ENCODE measurements around the gene VGF.
"Not testable (repeated sequence)": the region's sequence is repeated elsewhere in the genome, so short reads cannot be mapped to it uniquely, and the experiment has no call there.

Gene VGF

GRCh38 chr7:101137651-101138212 lies 27.6 kb downstream of the VGF start:
- peaks cover 25% of the 10 kb centered on the region for H3K4me1 ChIP-seq (ENCODE audit: low read length)
- H3K4me2 ChIP-seq (ENCODE audit: low read length), result peak overlapping the region; percentile 81
- no peaks in the 10 kb centered on the region for H4K20me1 ChIP-seq (ENCODE audit: insufficient read depth, low read length)
- H3K9me3 ChIP-seq (ENCODE audit: insufficient read depth, low read length), result no peaks in the 10 kb centered on the region
- peak overlapping the region; percentile 62; the same call in 1 of the 2 replicates for H3K27ac ChIP-seq (ENCODE audit: low read length)
- H2AFZ ChIP-seq (ENCODE audit: low read depth, low read length), result peak overlapping the region; percentile 77
- no peaks in the 10 kb centered on the region for H3K36me3 ChIP-seq (replicated peaks; ENCODE audit: low read depth, low read length)
- no peaks in the 10 kb centered on the region for H3K79me2 ChIP-seq (ENCODE audit: low read length)
- TF ChIP-seq CTCF (IDR thresholded peaks at IDR 0.05; ENCODE audit: low read depth, low read length) (no peak), EZH2phosphoT487 (IDR thresholded peaks at IDR 0.05; ENCODE audit: low read depth) (no peak)
- H3K27me3 ChIP-seq (ENCODE audit: low read depth, low read length), result peaks cover 9% of the 10 kb centered on the region; the same call in 1 of the 2 replicates
- H3K9ac ChIP-seq (ENCODE audit: low read length), result peak overlapping the region; percentile 67
- H3K4me3 ChIP-seq (ENCODE audit: low read length), result peak overlapping the region; percentile 78

- Histone ChIP-seq H3K79me2 (ENCODE audit: low read length) (no peaks in the 10 kb centered on the region), H3K27ac (ENCODE audit: low read length) (no peak overlapping the region), H3K36me3 (replicated peaks; ENCODE audit: low read depth, low read length) (no peaks in the 10 kb centered on the region), H4K20me1 (ENCODE audit: insufficient read depth, low read length) (no peaks in the 10 kb centered on the region), H3K4me2 (ENCODE audit: low read length) (peak overlapping the region; percentile 42), H3K27me3 (ENCODE audit: low read depth, low read length) (peaks cover 9% of the 10 kb centered on the region; the same call in 1 of the 2 replicates), H3K4me1 (ENCODE audit: low read length) (peaks cover 17% of the 10 kb centered on the region), H3K9me3 (ENCODE audit: insufficient read depth, low read length) (no peaks in the 10 kb centered on the region), H3K9ac (ENCODE audit: low read length) (no peak overlapping the region), H2AFZ (ENCODE audit: low read depth, low read length) (no peak overlapping the region), H3K4me3 (ENCODE audit: low read length) (peak overlapping the region; percentile 9; the same call in 1 of the 2 replicates)
- TF ChIP-seq EZH2phosphoT487 (IDR thresholded peaks at IDR 0.05; ENCODE audit: low read depth), result no peak
- TF ChIP-seq CTCF (IDR thresholded peaks at IDR 0.05; ENCODE audit: low read depth, low read length), result no peak
These were observed 30.9 kb downstream of the VGF start for GRCh38 chr7:101134399-101134980.

- Histone ChIP-seq H2AFZ (ENCODE audit: low read depth, low read length) (no peak overlapping the region), H3K27ac (ENCODE audit: low read length) (no peak overlapping the region), H3K9ac (ENCODE audit: low read length) (no peak overlapping the region), H3K4me2 (ENCODE audit: low read length) (peak overlapping the region; percentile 42), H3K4me1 (ENCODE audit: low read length) (peaks cover 17% of the 10 kb centered on the region), H3K36me3 (replicated peaks; ENCODE audit: low read depth, low read length) (no peaks in the 10 kb centered on the region), H3K4me3 (ENCODE audit: low read length) (peak overlapping the region; percentile 9; the same call in 1 of the 2 replicates), H3K27me3 (ENCODE audit: low read depth, low read length) (peaks cover 9% of the 10 kb centered on the region; the same call in 1 of the 2 replicates), H3K9me3 (ENCODE audit: insufficient read depth, low read length) (no peaks in the 10 kb centered on the region), H3K79me2 (ENCODE audit: low read length) (no peaks in the 10 kb centered on the region), H4K20me1 (ENCODE audit: insufficient read depth, low read length) (no peaks in the 10 kb centered on the region)
- TF ChIP-seq EZH2phosphoT487 (IDR thresholded peaks at IDR 0.05; ENCODE audit: low read depth) (no peak), CTCF (IDR thresholded peaks at IDR 0.05; ENCODE audit: low read depth, low read length) (no peak)
These were observed 31.6 kb downstream of the VGF start for GRCh38 chr7:101133621-101134398.

- H3K9me3 ChIP-seq (ENCODE audit: insufficient read depth, low read length); H3K4me2 ChIP-seq (ENCODE audit: low read length); H2AFZ ChIP-seq (ENCODE audit: low read depth, low read length); H4K20me1 ChIP-seq (ENCODE audit: insufficient read depth, low read length); H3K4me3 ChIP-seq (ENCODE audit: low read length); H3K27me3 ChIP-seq (ENCODE audit: low read depth, low read length); H3K36me3 ChIP-seq (replicated peaks; ENCODE audit: low read depth, low read length); H3K79me2 ChIP-seq (ENCODE audit: low read length); H3K27ac ChIP-seq (ENCODE audit: low read length); H3K9ac ChIP-seq (ENCODE audit: low read length): not testable (repeated sequence)
- H3K4me1 ChIP-seq (ENCODE audit: low read length), result peaks cover 15% of the 10 kb centered on the region
These were observed 32.5 kb downstream of the VGF start for GRCh38 chr7:101132626-101133600.
